ENCODE data around the gene HP1BP3.

- TF ChIP-seq BHLHE40 (IDR thresholded peaks at IDR 0.05; ENCODE audit: borderline replicate concordance) (no peak), ZNF384 (IDR thresholded peaks at IDR 0.05) (no peak), SP1 (IDR thresholded peaks at IDR 0.05) (no peak), SUZ12 (IDR thresholded peaks at IDR 0.05) (no peak)
These were observed 19.8 kb downstream of the HP1BP3 start for GRCh38 chr1:20767271-20767670.
